ENCODE measurements around the gene DOCK4.

DNA sequence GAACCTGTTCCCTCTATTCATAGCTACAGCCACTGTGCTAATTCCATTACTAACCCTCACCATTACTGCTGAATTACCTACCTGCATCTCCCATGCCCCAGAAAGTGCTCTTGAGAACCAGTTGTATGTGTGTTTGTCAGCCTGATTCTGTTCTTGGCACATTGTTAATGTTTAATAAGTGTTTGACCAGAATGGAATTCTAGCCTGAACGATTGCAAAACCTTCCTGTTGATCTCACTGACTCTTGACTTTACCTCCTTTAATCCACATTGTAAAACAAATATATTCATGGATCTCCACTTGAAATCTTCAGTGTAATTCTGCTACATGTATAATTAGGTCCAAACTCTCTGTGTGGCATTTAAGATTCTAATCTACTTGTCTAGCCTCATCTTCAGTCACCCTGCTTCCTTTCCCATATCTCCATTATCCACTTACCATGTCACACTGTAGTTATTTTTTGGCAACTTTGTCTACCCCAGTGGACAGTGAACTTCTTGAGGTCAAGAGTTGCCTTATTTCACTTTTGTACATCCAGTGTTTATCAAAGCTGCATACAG is 5.2 kb upstream of the DOCK4 start:
- TF ChIP-seq, protein P1, sequence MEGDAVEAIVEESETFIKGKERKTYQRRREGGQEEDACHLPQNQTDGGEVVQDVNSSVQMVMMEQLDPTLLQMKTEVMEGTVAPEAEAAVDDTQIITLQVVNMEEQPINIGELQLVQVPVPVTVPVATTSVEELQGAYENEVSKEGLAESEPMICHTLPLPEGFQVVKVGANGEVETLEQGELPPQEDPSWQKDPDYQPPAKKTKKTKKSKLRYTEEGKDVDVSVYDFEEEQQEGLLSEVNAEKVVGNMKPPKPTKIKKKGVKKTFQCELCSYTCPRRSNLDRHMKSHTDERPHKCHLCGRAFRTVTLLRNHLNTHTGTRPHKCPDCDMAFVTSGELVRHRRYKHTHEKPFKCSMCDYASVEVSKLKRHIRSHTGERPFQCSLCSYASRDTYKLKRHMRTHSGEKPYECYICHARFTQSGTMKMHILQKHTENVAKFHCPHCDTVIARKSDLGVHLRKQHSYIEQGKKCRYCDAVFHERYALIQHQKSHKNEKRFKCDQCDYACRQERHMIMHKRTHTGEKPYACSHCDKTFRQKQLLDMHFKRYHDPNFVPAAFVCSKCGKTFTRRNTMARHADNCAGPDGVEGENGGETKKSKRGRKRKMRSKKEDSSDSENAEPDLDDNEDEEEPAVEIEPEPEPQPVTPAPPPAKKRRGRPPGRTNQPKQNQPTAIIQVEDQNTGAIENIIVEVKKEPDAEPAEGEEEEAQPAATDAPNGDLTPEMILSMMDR (IDR thresholded peaks at IDR 0.05): no peak
- no peak for TF ChIP-seq POLR2A (IDR thresholded peaks at IDR 0.05)
